ENCODE data around the gene ZNF764.

DNA sequence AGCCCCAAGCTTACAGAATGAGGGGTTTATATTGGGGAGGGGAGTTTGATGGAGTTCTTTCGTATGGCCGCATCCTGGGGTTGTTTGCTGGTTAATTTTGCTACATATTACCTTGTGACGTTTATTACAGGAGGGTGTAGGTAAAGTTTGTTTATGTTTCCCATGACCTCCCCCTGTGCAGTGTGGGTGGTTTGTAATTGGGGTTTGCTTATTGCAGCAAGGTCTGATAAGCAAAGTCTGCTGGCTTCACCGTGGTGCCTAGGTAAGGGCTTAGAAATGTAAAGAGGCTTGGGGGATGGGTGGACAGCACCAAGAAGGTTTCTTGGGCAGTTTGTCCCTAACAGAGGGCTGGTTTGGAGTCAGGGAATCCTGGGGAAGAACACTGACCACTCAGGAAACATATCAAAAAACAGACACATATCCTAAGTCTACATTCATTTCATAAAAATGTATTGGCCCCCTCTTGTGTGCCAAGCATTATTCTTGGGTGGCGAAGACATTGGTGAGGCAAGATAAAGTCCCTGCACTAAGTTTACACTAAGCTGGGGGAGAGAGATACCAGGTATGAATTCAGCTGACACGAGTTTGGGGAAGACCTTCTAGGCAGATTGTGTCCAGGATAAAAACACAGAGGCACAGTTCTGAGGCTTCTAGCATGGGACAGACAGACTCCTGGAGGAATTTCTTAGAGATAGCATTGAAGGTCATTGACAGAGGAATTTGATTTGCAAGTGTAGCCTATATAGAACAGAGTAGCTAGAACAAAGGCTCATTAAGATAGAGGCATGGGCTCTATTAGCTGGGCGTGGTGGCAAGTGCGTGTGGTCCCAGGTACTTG lies 9.5 kb downstream of the ZNF764 start:
- TF ChIP-seq, protein P1, sequence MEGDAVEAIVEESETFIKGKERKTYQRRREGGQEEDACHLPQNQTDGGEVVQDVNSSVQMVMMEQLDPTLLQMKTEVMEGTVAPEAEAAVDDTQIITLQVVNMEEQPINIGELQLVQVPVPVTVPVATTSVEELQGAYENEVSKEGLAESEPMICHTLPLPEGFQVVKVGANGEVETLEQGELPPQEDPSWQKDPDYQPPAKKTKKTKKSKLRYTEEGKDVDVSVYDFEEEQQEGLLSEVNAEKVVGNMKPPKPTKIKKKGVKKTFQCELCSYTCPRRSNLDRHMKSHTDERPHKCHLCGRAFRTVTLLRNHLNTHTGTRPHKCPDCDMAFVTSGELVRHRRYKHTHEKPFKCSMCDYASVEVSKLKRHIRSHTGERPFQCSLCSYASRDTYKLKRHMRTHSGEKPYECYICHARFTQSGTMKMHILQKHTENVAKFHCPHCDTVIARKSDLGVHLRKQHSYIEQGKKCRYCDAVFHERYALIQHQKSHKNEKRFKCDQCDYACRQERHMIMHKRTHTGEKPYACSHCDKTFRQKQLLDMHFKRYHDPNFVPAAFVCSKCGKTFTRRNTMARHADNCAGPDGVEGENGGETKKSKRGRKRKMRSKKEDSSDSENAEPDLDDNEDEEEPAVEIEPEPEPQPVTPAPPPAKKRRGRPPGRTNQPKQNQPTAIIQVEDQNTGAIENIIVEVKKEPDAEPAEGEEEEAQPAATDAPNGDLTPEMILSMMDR (conservative IDR thresholded peaks at IDR 0.05), result no peak
- no peak for TF ChIP-seq ZFX (IDR thresholded peaks at IDR 0.05)

Measured in C4-2B (cell line).